Keratinocyte (primary cell): Measurements from ENCODE around the gene BRF1. TPM values are rescaled to one million over a fixed set of nuclear protein-coding genes. Genes with fewer than 3 reads are reported as not detected.

ENCODE experiments used
- DNase-seq: peaks from one replicate; pipeline ENCODE4 v3.0.0-alpha.2; 2011; ENCODE audit warnings: low read depth, missing footprints, low spot score
- FAIRE-seq: peaks from 2 replicates; lab custom pipeline; 2011; peaks lifted over from hg19 to GRCh38; lab: Jason Lieb, UNC
- H2AFZ ChIP-seq: 2 replicates; pipeline ENCODE4 v1.6.0; 2012; ENCODE audit warnings: low read length, control low read depth, inconsistent platforms; ENCODE audit not compliant: control insufficient read depth
- H3K27ac ChIP-seq: 2 replicates; pipeline ENCODE4 v1.5.1; 2011; ENCODE audit warnings: low read length; ENCODE audit not compliant: control insufficient read depth, insufficient read depth
- H3K27me3 ChIP-seq: 3 replicates; pipeline ENCODE4 v1.6.0; 2011; ENCODE audit warnings: low read length; ENCODE audit not compliant: control insufficient read depth, insufficient read depth; ENCODE audit errors: extremely low read depth
- H3K36me3 ChIP-seq, 2 experiments: 2 replicates in 1 of 2; 3 replicates in 1 of 2; pipeline ENCODE4 v1.5.1; 2011; ENCODE audit warnings: low read length in 2 of 2, mild to moderate bottlenecking in 1 of 2; ENCODE audit not compliant: control insufficient read depth in 2 of 2, insufficient read depth in 2 of 2; ENCODE audit errors: extremely low read depth in 1 of 2
- H3K4me1 ChIP-seq: 3 replicates; pipeline ENCODE4 v1.5.1; 2011; ENCODE audit warnings: low read length; ENCODE audit not compliant: control insufficient read depth, insufficient read depth; ENCODE audit errors: extremely low read depth
- H3K4me2 ChIP-seq: 3 replicates; pipeline ENCODE4 v1.6.0; 2011; ENCODE audit warnings: low read depth, low read length; ENCODE audit not compliant: control insufficient read depth, insufficient read depth; ENCODE audit errors: extremely low read depth
- H3K4me3 ChIP-seq, 3 experiments: fragments of 200-600 bp in 1 of 3; sonication (generic) in 1 of 3; 2 replicates in 2 of 3; 3 replicates in 1 of 3; pipeline ENCODE4 v1.5.1; 2011 to 2016; ENCODE audit warnings: low read length in 3 of 3, mild to moderate bottlenecking in 3 of 3, control low read depth in 2 of 3, inconsistent platforms in 1 of 3, low read depth in 1 of 3, mixed read lengths in 1 of 3, mixed run types in 1 of 3, moderate library complexity in 1 of 3; ENCODE audit not compliant: control insufficient read depth in 2 of 3, insufficient read depth in 2 of 3; ENCODE audit errors: extremely low read depth in 1 of 3
- H3K79me2 ChIP-seq: 2 replicates; pipeline ENCODE4 v1.6.0; 2012; ENCODE audit warnings: low read length; ENCODE audit not compliant: control insufficient read depth, insufficient read depth
- H3K9ac ChIP-seq: 3 replicates; pipeline ENCODE4 v1.6.0; 2011; ENCODE audit warnings: low read length; ENCODE audit not compliant: control insufficient read depth, insufficient read depth; ENCODE audit errors: extremely low read depth
- H3K9me1 ChIP-seq: 3 replicates; pipeline ENCODE4 v1.6.0; 2011; ENCODE audit warnings: low read length; ENCODE audit not compliant: control insufficient read depth, insufficient read depth; ENCODE audit errors: extremely low read depth
- H3K9me3 ChIP-seq: 2 replicates; pipeline ENCODE4 v1.5.1; 2012; ENCODE audit warnings: low read depth, low read length; ENCODE audit not compliant: control insufficient read depth
- H4K20me1 ChIP-seq: 3 replicates; pipeline ENCODE4 v1.6.0; 2011; ENCODE audit warnings: low read length; ENCODE audit not compliant: control insufficient read depth, insufficient read depth; ENCODE audit errors: extremely low read depth
- CTCF ChIP-seq, 3 experiments: IDR thresholded peaks in 1 of 3; conservative IDR thresholded peaks in 1 of 3; optimal IDR thresholded peaks in 1 of 3; 2 replicates in 2 of 3; 3 replicates in 1 of 3; pipeline versions ENCODE3 to v1.5.1; 2011; ENCODE audit warnings: low read length in 3 of 3, mild to moderate bottlenecking in 3 of 3, moderate library complexity in 2 of 3, control low read depth in 1 of 3, inconsistent platforms in 1 of 3; ENCODE audit not compliant: insufficient read depth in 2 of 3; ENCODE audit errors: extremely low read depth in 1 of 3
- EZH2 ChIP-seq: IDR thresholded peaks from one replicate; pipeline ENCODE4 v1.6.1; 2012; ENCODE audit warnings: inconsistent platforms, mild to moderate bottlenecking, low read length, moderate library complexity
- dilution Hi-C: fragments of 300-500 bp; cut with MboI; formaldehyde crosslinking; loops from one replicate; pipeline ENCODE4 v1.7.0; 2020; ENCODE audit warnings: low sequenced_read_pairs; ENCODE audit not compliant: extremely low pct_ligation_motif_present
- polyA plus RNA-seq, 5 experiments: library from polyadenylated mRNA; depleted of rRNA in 3 of 5; stranded (reverse) in 3 of 5; stranded (forward) in 1 of 5; unstranded in 1 of 5; fragments of >200 nt; gene quantifications; 1 replicate in 1 of 5; 2 replicates in 3 of 5; 3 replicates in 1 of 5; pipeline versions ENCODE4 v1.2.1 to v1.2.3, GENCODE V29; 2011 to 2012; ENCODE audit warnings: missing spikeins in 2 of 5, low read depth in 1 of 5, low replicate concordance in 1 of 5

Gene BRF1
- polyA plus RNA-seq, 1 donor (not counting 4 experiments of a cell fraction or from before 2014, with no cell fraction given): 6.5 TPM

DNA sequence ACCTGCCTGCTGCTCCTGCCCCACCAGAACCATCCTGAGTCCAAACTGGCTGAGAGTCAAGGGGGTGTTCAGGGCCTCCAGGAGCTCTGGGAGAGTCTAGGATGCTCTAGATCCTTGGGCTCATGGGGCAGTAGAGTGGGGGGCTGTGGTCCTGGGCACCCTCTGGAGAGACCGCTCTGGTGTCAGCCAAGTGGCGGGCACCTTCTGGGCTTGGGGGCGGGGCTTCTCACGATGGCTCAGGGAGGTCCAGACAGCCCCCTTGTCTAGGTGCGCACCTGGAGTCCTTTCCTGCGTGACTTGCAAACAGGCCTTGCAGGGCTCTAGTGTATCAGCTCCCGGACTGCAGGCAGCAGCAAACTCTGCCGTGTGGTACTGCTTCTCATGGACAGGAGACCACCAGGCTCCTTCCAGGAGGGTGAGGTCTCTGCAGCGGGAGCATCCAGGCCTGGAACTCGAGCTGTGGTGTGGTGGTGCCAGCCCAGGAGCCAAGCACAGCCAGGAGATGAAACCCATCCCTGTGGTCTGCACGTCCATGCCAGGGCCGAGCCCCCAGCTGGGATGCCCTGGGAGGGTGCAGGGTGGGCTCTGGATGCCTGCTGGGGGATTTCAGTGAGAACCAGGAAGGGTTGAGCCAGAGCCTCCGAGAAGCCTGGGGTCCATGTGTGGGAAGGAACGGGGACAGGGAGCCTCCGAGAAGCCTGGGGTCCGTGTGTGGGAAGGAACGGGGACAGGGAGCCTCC lies 28.8 kb upstream of the BRF1 start:
- TF ChIP-seq CTCF (optimal IDR thresholded peaks at IDR 0.05 in 1 of 3, IDR thresholded peaks at IDR 0.05 in 1 of 3, conservative IDR thresholded peaks at IDR 0.05 in 1 of 3; ENCODE audit: extremely low read depth in 1 of 3, insufficient read depth in 2 of 3, low read length in 3 of 3) (no peak), EZH2 (no peak)
- no peak overlapping the region for H3K4me2 ChIP-seq
- H2AFZ ChIP-seq: no peak overlapping the region
- H3K27ac ChIP-seq: no peak overlapping the region
- no peaks in the 10 kb centered on the region for H3K9me3 ChIP-seq
- H3K79me2 ChIP-seq: peaks cover 23% of the 10 kb centered on the region
- dilution Hi-C loops: no loop called here
- H3K4me3 ChIP-seq: no peak overlapping the region
- no peak overlapping the region for H3K9ac ChIP-seq
- H3K9me1 ChIP-seq: no peaks in the 10 kb centered on the region
- peaks cover 2% of the 10 kb centered on the region for H4K20me1 ChIP-seq
- no peak for DNase-seq
- no peaks in the 10 kb centered on the region for H3K4me1 ChIP-seq
- H3K27me3 ChIP-seq: no peaks in the 10 kb centered on the region
- FAIRE-seq: no peak
- no peaks in the 10 kb centered on the region for H3K36me3 ChIP-seq

- peaks cover 2% of the 10 kb centered on the region for H4K20me1 ChIP-seq
Measured at GRCh38 chr14:105328678-105329390, 28.0 kb upstream of the BRF1 start.

More at GRCh38 chr14:105328678-105329390, 28.0 kb upstream of the BRF1 start:
- dilution Hi-C loops: no loop called here
- FAIRE-seq (no peak), DNase-seq (no peak)
- H2AFZ ChIP-seq: no peak overlapping the region
- no peaks in the 10 kb centered on the region for H3K9me1 ChIP-seq
- TF ChIP-seq CTCF (optimal IDR thresholded peaks at IDR 0.05 in 1 of 3, IDR thresholded peaks at IDR 0.05 in 1 of 3, conservative IDR thresholded peaks at IDR 0.05 in 1 of 3; ENCODE audit: extremely low read depth in 1 of 3, insufficient read depth in 2 of 3, low read length in 3 of 3) (no peak), EZH2 (no peak)
- H3K36me3 ChIP-seq: no peaks in the 10 kb centered on the region
- no peaks in the 10 kb centered on the region for H3K9me3 ChIP-seq
- H3K4me3 ChIP-seq: no peak overlapping the region
- H3K27ac ChIP-seq: no peak overlapping the region
- no peak overlapping the region for H3K9ac ChIP-seq
- no peak overlapping the region for H3K4me2 ChIP-seq
- H3K27me3 ChIP-seq: no peaks in the 10 kb centered on the region
- H3K4me1 ChIP-seq: no peaks in the 10 kb centered on the region
- peaks cover 27% of the 10 kb centered on the region for H3K79me2 ChIP-seq
